OCI-LY1 (cell line): ENCODE data around the gene DIDO1.

Experiments
- CTCF ChIP-seq: fragments of 200-600 bp; sonication (generic), shearing (Covaris generic); IDR thresholded peaks from 2 replicates; pipeline ENCODE4 v1.5.1; 2017; ENCODE audit warnings: mild to moderate bottlenecking, antibody characterized with exemption, low read length, moderate library complexity, mixed read lengths
- EZH2 ChIP-seq: fragments of 200-600 bp; sonication (generic), shearing (Covaris generic); IDR thresholded peaks from 2 replicates; pipeline ENCODE4 v1.8.0; 2017; ENCODE audit warnings: borderline replicate concordance, mixed run types, mild to moderate bottlenecking, antibody characterized with exemption, low read length, moderate library complexity, mixed read lengths

- no peak for TF ChIP-seq CTCF
- TF ChIP-seq EZH2, result no peak
These were observed 35.0 kb upstream of the DIDO1 start for GRCh38 chr20:62961310-62961783.
